ENCODE results near the gene FOXS1. TPM values are rescaled to one million over a fixed set of nuclear protein-coding genes. Genes with fewer than 3 reads are reported as not detected.
"Not testable (repeated sequence)": the region's sequence is repeated elsewhere in the genome, so short reads cannot be mapped to it uniquely, and the experiment has no call there.

FOXS1 gene
- total RNA-seq, 1 donor from 2014 or later, result 3.3 TPM

DNA sequence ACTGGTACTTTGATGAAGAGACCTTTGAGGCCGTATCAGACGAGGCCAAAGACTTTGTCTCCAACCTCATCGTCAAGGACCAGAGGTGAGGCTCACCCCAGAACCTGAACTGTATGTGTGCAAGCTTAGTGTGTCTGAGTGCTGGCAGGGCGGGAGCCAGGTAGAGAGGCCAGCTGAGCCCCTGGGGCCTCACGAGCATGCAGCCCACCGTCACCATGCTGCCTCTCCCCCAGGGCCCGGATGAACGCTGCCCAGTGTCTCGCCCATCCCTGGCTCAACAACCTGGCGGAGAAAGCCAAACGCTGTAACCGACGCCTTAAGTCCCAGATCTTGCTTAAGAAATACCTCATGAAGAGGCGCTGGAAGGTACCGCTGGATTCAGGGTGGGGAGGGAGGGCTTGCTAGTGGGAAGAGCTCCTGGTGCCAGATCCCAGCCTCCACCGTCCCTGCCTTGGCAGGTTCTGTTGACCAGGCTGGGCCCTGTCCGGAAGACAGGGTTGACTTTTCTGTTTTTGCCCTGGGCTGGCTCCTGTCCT lies 13.6 kb downstream of the FOXS1 start:
- Histone ChIP-seq H3K36me3 (no peaks in the 10 kb centered on the region), H3K4me3 (no peak overlapping the region), H3K4me1 (peaks cover 13% of the 10 kb centered on the region), H3K27ac (no peak overlapping the region), H3K9me3 (no peaks in the 10 kb centered on the region), H3K27me3 (no peaks in the 10 kb centered on the region)
- intact Hi-C loops (cut with DNase I), result no loop called here
- ATAC-seq, result no peak
- TF ChIP-seq, protein P1, sequence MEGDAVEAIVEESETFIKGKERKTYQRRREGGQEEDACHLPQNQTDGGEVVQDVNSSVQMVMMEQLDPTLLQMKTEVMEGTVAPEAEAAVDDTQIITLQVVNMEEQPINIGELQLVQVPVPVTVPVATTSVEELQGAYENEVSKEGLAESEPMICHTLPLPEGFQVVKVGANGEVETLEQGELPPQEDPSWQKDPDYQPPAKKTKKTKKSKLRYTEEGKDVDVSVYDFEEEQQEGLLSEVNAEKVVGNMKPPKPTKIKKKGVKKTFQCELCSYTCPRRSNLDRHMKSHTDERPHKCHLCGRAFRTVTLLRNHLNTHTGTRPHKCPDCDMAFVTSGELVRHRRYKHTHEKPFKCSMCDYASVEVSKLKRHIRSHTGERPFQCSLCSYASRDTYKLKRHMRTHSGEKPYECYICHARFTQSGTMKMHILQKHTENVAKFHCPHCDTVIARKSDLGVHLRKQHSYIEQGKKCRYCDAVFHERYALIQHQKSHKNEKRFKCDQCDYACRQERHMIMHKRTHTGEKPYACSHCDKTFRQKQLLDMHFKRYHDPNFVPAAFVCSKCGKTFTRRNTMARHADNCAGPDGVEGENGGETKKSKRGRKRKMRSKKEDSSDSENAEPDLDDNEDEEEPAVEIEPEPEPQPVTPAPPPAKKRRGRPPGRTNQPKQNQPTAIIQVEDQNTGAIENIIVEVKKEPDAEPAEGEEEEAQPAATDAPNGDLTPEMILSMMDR (IDR thresholded peaks at IDR 0.05), result no peak
- no peak for DNase-seq

DNA sequence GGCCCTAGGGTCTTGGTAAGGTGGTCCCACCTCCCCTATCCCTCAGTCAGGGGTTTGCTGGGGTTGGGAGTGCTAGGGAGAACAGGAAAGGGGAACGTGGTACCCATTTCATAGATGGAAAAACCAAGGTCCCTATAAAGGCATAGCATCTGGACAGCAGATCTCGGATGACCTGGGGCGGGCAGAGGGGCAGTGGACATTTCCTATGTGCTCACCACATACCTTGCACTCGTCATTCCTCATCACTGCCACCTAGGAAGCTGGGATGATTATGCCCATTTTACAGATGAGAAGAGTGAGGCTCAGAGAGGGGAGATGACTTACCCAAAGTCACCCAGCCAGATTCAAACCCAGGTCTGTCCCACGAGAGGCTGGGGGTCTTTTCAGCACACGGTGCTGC lies 14.2 kb downstream of the FOXS1 start:
- Histone ChIP-seq H3K27me3 (no peaks in the 10 kb centered on the region), H3K4me3 (no peak overlapping the region), H3K9me3 (no peaks in the 10 kb centered on the region), H3K27ac (no peak overlapping the region), H3K4me1 (peaks cover 7% of the 10 kb centered on the region), H3K36me3 (no peaks in the 10 kb centered on the region)
- ATAC-seq (no peak), DNase-seq (no peak)
- intact Hi-C loops (cut with DNase I), result no loop called here
- TF ChIP-seq, protein P1 (IDR thresholded peaks at IDR 0.05), result no peak

DNA sequence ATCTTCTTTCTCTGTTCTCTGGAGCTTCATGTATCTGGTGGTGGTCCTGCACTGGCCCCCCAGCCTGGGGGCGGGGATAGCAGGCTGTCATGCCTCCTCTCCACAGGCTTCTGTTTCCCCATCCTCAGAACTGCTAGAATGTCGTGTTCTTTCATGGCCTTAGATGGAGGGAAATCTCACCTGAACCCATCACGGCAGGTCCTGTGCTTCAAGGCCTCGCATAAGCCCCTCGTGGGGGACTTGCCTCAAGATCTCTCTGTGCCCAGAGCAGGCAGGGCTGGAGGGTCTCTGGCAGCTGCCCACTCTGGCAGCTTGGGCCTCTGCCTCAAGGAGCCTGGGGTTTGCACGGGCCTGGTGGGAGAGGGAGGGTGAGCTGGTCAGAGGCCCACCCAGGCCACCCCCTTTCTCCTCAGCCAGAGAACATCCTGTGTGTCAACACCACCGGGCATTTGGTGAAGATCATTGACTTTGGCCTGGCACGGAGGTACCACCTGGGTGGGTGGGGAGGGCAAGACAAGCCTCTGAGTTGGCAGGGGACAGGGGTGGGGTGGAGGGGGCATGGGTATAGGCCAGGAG lies 14.9 kb downstream of the FOXS1 start:
- DNase-seq (no peak), ATAC-seq (no peak)
- intact Hi-C loops (cut with DNase I), result no loop called here
- no peaks in the 10 kb centered on the region for H3K9me3 ChIP-seq
- H3K4me3 ChIP-seq, result no peak overlapping the region
- H3K27me3 ChIP-seq, result no peaks in the 10 kb centered on the region
- H3K4me1 ChIP-seq, result no peaks in the 10 kb centered on the region
- TF ChIP-seq, protein P1 (IDR thresholded peaks at IDR 0.05), result no peak
- H3K36me3 ChIP-seq, result no peaks in the 10 kb centered on the region
- H3K27ac ChIP-seq, result no peak overlapping the region

DNA sequence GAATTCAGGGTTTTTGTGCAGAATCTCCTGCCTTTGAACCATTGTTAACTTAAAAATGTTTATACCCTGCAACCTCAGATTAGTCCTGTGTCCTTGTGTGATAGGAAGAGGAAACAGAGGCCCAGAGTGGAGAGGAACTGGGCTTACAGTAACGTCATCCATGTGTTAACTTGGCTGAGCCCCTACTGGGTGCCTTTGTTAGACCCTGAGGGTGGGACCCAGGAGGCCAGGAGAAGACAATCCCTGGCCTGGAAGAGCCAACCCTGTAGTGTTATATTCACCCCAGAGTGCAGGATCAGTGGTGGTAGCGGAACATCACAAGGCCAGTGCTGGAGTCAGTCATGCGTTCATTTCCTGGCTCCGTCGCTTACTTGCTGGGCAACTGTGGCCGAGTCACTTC lies 15.7 kb downstream of the FOXS1 start:
- no peaks in the 10 kb centered on the region for H3K27me3 ChIP-seq
- H3K4me3 ChIP-seq, result no peak overlapping the region
- DNase-seq, result no peak
- no peaks in the 10 kb centered on the region for H3K4me1 ChIP-seq
- TF ChIP-seq, protein P1 (IDR thresholded peaks at IDR 0.05), result no peak
- intact Hi-C loops (cut with DNase I), result no loop called here
- H3K9me3 ChIP-seq, result no peaks in the 10 kb centered on the region
- ATAC-seq, result no peak
- H3K36me3 ChIP-seq, result no peaks in the 10 kb centered on the region
- no peak overlapping the region for H3K27ac ChIP-seq

DNA sequence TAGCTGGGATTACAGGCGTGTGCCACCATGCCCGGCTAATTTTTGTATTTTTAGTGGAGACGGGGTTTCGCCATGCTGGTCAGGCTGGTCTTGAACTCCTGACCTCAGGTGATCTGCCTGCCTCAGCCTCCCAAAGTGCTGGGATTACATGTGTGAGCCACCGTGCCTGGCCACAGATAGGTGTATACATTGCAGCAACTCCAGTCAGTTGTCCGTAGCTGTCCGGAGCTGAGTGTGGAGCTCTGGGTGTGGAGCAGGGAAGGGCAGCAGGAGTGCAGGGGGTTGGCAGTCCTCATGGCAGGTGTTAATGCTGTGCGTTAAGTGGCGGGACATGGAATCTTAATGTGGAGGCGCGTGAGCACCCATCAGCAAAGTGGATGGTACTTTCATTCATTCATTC lies 17.4 kb downstream of the FOXS1 start:
- H3K9me3 ChIP-seq; ATAC-seq; intact Hi-C loops (cut with DNase I); H3K27ac ChIP-seq; H3K4me3 ChIP-seq; H3K4me1 ChIP-seq; H3K36me3 ChIP-seq; H3K27me3 ChIP-seq: not testable (repeated sequence)
- peak; percentile 37 for DNase-seq

DNA sequence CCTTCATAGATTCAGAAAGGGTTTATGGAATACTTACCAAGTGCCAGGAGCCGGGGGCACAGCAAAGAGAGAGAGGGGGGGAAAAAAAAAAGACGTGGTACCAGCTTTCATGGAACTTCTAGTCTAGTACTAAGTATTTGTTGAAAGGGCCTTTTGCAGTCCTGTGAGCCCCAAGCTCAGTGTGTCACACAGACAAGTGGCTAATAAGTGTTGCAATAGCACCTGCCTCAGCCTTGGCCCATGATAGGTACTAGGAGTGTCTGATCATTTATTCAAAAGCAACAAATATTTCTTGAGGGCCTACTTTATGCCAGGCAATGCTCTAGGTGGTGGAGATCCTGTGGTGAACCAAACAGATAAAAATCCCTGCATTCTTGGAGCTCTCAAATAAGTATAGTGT lies 18.3 kb downstream of the FOXS1 start:
- no peaks in the 10 kb centered on the region for H3K27me3 ChIP-seq
- H3K4me3 ChIP-seq, result no peak overlapping the region
- no peaks in the 10 kb centered on the region for H3K36me3 ChIP-seq
- ATAC-seq (peak; percentile 4), DNase-seq (peak; percentile 26)
- TF ChIP-seq, protein P1 (IDR thresholded peaks at IDR 0.05), result no peak
- H3K9me3 ChIP-seq, result no peaks in the 10 kb centered on the region
- intact Hi-C loops (cut with DNase I), result no loop called here
- H3K4me1 ChIP-seq, result peaks cover 4% of the 10 kb centered on the region
- no peak overlapping the region for H3K27ac ChIP-seq

Measured in upper lobe of right lung (tissue), 1 donor.